Right lung (tissue), 5 donors: Measurements from ENCODE around the gene GRIK3. TPM values are rescaled to one million over a fixed set of nuclear protein-coding genes. Genes with fewer than 3 reads are reported as not detected.

ENCODE experiments used
- DNase-seq, 2 donors: peaks; one replicate each; pipeline ENCODE4 v3.0.0-alpha.2; 2013
- polyA plus RNA-seq, 5 donors: library from polyadenylated mRNA; unstranded; fragments of 120-200 nt; gene quantifications; one replicate each; pipeline versions ENCODE4 v1.2.1 to v1.2.3, GENCODE V29; 2013; ENCODE audit warnings: inconsistent platforms in 1 of 5, low replicate concordance in 1 of 5; ENCODE audit not compliant: insufficient read length in 5 of 5, insufficient read depth in 1 of 5

GRIK3 gene
- polyA plus RNA-seq, 5 donors, result 0.35 to 1.00 (median 0.54) TPM

GRCh38 chr1:36880155-36881067 lies 153.9 kb downstream of the GRIK3 start:
- DNase-seq, result no peak

- DNase-seq, result no peak
Measured at GRCh38 chr1:36879613-36880012, 154.7 kb downstream of the GRIK3 start.

GRCh38 chr1:36876990-36877389 lies 157.3 kb downstream of the GRIK3 start:
- DNase-seq, result no peak

- DNase-seq, result no peak
Measured at GRCh38 chr1:36874271-36875060, 159.8 kb downstream of the GRIK3 start.

GRCh38 chr1:36872858-36873257 lies 161.5 kb downstream of the GRIK3 start:
- DNase-seq, result no peak

- no peak for DNase-seq
Measured at GRCh38 chr1:36872126-36872754, 162.1 kb downstream of the GRIK3 start.

GRCh38 chr1:36871146-36871971 lies 163.0 kb downstream of the GRIK3 start:
- no peak for DNase-seq

- no peak for DNase-seq
Measured at GRCh38 chr1:36869826-36870225, 164.5 kb downstream of the GRIK3 start.

GRCh38 chr1:36869054-36869453 lies 165.3 kb downstream of the GRIK3 start:
- no peak for DNase-seq

- no peak for DNase-seq
Measured at GRCh38 chr1:36867575-36867974, 166.7 kb downstream of the GRIK3 start.

GRCh38 chr1:36866169-36866814 lies 168.0 kb downstream of the GRIK3 start:
- no peak for DNase-seq

- no peak for DNase-seq
Measured at GRCh38 chr1:36865602-36865900, 168.8 kb downstream of the GRIK3 start.

GRCh38 chr1:36864823-36865601 lies 169.3 kb downstream of the GRIK3 start:
- no peak for DNase-seq

GRCh38 chr1:36864182-36864822 lies 170.0 kb downstream of the GRIK3 start:
- DNase-seq, result no peak

GRCh38 chr1:36863500-36863899 lies 170.8 kb downstream of the GRIK3 start:
- no peak for DNase-seq

GRCh38 chr1:36863061-36863460 lies 171.3 kb downstream of the GRIK3 start:
- DNase-seq, result no peak

GRCh38 chr1:36861375-36861774 lies 172.9 kb downstream of the GRIK3 start:
- DNase-seq, result no peak

GRCh38 chr1:36859926-36860325 lies 174.4 kb downstream of the GRIK3 start:
- no peak for DNase-seq

- DNase-seq, result no peak
Measured at GRCh38 chr1:36858981-36859380, 175.3 kb downstream of the GRIK3 start.

- DNase-seq, result no peak
Measured at GRCh38 chr1:36858553-36858952, 175.8 kb downstream of the GRIK3 start.
